GM21367 (cell line): ENCODE results near the gene DDX10.

ENCODE experiments used
- ATAC-seq: cut with Tn5 transposase; IDR thresholded peaks from one replicate; pipeline ENCODE4 v1.9.1; 2021; ENCODE audit not compliant: unreplicated experiment

DDX10 gene

DNA sequence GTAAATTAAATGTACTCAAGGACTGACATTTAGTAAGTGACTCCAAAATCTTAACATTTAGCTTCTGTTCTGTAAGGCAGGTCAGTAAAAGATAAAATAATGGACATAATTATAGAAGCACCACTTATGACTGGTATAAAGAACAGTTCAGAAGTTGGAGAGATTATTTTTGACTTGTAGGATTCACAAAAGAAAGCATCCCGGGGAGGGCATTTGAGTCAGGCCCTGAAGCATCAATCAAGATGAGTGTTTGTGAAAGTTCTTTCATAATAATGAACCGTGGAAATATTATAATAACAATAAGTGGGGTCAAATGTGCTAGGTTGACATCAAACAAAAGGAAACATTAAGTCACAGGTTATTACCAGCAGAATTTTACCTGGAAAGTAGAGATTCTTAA, 201.9 kb downstream of the DDX10 start:
- ATAC-seq: no peak

DNA sequence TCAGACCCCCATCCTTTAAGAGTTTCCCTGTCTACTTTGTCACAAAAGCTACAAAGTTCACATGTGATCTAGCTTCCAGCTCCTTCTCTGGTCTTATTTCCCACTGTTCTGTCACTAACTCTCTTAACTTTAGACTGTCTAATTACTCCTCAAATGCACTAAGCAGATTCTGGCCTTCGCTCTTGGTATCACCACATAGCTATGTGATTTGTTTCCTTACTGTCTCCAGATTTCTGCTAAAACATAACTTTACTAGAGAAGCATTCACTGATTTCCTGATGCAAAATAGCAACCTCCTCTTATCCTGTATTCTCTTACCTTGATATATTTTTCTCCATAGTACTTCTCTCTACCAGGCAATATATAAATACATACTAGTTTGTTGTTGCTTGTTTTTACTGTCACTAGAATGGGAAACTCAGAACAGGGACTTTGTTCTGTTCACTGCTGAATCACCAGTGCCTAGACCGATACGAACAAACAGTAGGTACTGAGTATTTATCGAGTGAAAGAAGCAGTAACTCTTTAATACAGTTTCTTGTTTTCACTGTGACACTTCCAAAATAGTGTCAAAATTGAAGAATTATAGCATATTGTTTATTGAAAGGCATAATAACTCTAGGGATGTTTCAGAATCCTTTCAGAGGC, 205.6 kb downstream of the DDX10 start:
- ATAC-seq: no peak

DNA sequence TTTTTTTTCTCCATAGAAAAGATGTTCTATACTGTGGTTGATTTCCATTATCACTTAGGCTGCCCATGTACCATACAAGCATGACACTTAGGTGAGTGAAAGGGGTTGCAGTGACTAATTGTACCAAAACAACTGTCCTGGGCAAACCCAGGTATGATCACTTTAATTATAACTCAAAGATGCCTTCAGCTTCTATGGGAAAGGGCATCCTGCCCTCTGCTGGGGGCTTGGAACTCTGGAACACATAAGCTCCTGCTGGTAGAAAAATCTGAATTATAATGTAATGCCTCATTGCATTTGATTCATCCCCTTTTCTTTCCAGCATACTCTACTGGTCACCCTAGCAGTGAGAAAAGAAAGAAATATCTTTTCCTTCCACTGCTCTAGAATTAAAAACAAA, 206.3 kb downstream of the DDX10 start:
- ATAC-seq: no peak

DNA sequence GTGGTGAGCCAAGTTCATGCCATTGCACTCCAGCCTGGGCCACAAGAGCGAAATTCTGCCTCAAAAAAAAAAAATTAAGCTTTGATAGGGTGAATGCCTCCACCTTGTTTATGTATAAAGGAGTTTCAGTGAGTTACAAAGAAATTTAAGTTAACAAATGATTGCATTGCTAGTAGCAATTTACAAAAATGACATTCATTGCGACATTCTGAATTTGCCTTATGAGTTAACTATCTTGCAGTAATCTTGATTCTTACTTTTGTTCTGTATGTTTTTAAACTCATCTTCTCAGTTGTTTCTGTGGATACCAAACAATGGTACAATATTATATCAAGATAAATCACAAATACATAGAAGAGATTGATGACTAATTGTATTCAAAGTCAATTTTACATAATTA, 207.0 kb downstream of the DDX10 start:
- no peak for ATAC-seq

DNA sequence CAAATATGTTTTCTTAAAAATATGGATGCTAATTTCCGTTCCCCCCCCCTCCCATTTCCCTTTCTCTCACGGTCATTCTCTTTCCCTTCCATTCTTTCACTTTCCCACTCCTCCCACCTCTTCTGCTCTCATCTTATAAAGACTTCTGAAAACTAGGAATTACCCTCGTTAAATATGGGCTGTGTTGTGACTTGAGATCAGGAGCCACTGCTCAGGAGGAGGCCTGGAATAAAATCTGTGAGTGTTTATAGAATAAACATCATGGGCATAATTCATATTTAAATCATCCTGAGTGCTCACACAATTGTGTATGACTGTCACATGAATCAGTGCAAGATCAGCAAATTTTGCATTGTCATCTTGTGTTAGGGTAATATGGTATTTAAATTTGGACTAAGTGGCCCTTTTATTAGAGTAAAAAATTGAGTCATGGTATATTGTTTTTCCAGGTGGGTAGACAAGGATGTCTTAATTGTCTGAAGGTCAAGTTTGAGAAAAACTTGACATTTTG, 208.0 kb downstream of the DDX10 start:
- no peak for ATAC-seq

DNA sequence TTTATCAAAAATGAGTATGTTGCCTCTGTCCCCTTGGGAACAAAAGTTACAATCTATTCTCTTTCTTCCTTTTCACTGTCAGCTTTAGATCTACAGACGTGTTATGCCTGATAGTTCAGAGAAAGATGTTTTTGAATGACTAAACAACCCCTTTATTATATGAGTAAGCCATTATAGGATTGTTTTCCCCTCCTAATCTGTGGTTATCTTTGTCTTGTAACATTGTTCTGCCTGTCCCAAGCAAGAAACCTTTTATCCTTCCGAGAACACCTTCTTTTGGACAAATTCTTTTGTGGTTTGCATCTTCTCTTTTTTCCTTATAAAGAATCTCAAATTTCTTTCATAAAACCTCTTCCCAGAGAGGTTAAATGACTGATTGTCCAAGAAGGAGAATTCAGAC, 208.4 kb downstream of the DDX10 start:
- no peak for ATAC-seq

DNA sequence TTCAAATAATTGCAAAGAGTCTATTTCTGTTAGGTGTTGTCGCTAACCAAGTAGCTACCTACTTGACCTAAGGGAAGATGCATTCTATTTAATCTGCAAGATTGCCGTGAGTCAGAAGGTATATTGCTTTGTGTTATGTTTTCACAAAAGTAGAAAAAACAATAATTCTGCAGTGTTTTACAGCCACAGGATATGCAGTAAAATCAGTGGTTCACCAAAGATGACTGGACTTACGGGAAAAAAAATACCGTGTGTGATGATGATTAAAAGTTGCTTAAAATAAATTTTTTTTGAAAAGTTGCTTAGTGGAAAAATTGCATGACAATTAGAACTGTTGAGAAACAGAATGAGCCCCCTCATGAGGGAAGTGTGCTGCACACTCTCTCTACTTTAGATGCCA, 209.1 kb downstream of the DDX10 start:
- ATAC-seq: no peak

DNA sequence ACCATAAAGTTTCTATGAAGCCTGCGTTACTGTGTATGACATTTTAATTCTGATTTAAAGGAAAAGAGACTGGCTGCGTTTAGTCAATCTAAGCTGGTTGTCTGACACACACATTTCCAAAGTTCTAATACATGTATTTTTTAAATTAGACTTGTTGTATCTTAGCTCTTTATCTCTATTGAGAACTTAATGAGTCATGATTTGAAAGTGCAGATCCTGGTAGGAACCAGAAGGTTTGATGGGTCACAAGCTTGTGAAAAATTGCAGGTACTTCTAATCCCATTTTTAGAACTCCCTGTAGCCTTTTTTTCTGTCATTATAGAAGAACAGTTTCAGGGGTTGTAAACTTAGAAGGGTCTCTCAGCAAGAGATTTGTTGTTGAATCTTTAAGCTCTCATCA, 210.3 kb downstream of the DDX10 start:
- ATAC-seq: no peak

DNA sequence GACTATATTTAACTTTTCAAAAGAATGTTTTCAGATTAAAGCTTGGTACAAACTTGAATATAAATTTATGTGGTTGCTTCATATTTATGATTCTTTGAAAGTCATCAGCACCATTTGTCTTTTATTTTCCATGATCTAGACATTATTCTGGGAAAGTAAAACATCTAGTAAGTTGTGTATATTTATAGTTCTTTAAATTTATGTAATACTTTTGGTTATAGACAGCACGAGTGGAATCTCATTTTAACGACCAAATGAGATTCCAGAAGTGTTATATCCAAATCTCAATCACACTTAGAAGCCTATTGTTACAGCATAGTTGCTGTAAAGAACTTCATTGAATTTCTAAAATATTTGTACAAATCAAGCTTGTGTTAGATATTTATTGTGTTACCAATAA, 212.3 kb downstream of the DDX10 start:
- ATAC-seq: no peak

DNA sequence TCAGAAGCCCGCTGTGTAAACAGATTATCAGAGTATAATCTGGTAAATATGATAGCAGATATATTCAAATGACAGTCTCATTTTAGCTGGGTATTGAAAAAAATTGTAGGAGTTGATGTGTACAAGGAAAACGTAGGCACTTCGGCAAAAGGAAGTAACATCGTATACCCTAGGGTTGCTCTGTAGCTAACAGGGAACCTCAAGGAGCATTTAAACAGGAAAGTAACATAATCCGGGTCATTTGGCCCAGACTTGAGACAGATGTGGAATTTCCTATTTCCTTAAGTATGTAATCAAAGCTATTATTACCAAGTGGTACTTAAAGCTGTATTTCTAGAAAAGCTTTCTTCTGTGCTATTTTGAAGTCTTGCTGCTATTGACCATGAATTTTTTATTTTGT, 215.6 kb downstream of the DDX10 start:
- ATAC-seq: no peak

DNA sequence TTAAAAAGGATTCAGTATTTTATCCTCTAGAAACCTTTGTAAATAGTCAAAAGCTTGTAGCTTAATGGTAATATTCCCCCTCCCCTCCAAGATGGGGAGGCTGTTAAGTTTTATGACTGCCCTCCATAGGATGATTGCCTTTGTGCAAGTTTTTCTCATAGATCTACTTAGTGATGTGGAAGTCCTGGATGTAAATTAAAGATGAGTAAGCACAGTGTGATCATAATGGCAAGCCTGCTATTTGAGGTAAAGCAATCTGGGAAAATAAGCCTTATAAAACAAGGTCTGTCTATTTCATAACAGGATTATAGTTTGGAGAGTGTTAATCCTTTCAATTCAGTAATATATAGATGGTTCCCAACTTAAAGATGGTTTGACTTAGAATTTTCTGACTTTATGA, 216.3 kb downstream of the DDX10 start:
- ATAC-seq: no peak

DNA sequence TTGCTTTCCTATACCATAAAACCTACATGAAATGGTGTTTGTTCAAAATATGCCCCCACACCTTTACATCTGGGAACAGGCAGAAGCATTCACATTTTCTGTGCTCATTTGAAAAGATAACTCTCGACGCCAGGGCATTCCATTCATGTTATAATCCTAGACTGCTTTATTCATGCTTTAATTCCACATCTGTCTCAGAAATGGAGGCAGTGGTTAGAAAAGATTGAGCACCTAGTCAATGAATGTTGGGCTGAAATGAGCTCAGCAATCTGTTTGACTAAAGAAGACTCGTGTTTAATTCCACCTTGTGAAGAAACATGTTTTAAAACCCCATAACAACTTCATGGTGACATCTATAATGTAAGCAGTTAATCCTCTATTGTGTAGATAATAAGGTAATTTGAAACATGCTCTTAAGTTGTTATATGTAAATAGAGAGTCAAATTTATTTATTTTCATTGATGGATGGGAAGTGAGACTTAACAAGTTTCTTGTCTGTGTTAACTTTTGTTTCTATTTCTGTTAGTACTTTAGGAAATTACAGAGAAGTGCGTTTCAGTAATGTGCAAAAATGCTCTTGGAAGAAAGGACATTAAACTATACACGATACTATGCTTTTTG, 217.5 kb downstream of the DDX10 start:
- ATAC-seq: no peak

DNA sequence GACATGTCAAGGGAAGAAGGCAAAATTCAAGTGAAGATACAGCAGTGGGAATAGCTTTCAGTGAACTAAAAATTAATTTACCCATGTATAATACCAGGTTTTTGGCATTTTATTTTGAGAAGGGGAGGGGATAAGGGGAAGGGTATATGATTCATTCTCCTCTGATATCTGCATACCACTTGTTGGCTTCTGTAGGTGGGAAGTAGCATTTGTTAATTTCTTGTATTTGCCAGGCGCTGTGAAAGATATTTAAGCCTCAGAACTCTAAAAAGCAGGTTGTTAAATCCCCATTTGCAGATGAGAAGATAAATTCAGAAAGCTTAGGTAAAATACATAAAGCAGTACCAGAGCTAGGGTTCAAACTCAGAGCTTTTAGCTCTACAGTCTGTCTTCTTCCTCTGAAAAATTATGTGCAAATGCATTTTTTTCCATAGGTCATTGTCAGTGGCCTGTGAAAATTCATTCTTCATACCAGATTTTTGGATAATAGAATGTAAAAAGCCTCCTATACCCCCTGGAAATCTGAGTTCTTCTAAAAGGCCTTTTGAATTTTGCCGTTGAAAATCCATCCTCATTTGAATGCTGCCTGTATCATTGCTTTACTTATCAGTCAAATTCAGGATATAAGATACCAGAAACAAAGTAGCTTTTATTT, 221.3 kb downstream of the DDX10 start:
- no peak for ATAC-seq

DNA sequence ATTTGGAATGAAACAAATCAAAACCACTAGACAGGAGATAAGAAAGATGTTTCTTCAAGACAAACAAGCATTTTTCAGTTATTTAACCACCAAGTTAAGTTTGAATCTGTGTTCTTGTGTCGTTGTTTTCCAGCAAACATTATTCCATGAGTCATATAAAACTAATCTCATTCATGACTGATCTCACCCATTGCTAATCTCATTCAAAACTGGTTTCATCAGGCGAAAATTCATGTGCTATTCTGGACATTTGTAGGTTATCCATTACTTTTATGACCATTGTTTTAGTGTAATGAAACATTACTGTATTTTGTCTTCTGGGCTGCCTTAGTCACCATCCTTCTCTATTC, 221.8 kb downstream of the DDX10 start:
- no peak for ATAC-seq

DNA sequence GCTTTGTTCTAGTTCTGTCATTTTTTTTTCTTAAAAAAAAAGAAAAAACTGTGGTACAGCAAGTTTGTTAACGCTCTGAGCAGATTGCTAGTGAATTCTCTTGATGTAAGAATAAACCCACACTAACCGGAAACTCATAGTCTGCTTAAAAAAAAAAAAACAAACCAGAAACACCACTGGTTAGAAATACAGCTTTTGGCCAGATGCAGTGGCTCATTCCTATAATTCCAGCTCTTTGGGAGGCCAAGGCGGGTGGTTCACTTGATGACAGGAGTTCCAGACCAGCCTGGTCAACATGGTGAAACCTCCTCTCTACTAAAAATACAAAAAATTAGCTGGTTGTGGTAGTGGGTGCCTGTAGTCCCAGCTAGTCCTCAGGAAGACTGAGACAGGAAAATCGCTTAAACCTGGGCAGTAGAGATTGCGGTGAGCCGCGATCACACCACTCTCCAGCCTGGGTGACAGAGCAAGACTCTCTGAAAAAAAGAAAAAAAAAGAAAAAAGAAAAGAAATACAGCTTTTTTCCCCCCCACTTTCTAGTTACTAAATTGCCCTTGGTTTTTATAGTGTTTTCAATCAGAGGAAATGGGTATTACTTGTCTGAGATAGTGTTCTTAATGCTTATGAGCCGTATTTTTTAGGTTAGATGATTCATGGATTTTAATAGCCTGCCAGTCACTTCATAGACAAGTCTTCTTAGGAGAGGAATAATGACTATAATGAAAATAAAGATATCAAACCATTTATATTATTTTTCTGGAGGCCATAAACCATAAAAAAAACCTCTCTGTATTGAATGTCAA, 222.8 kb downstream of the DDX10 start:
- no peak for ATAC-seq

DNA sequence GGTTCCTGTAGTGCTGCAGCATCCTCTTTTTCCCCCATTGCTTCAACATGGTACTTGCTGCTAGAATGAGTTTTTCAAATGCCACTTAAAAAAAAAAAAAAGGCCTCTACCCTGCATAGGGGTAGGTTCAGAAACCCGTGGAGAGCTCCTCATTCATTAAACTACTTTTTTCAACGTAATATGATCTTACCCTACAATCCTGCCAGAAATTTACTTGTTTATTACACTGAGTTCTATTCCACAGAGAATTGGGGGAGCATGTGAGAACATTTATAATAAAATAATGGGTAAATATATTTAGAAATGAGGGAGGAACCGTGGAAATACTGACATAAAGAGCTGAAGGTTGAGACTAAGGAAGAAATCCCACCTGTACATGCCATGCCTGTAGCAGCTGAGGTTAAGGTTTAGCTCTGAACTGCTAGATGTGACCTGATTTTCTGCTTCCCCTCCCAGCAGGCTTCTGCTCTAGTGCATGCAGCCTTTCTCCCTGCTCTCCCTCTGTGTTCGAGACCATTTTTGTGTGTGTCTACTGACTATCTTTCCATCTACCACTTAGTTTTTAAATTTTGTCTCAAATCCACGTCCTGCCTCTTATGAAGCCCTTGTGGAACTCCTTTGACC, 225.7 kb downstream of the DDX10 start:
- ATAC-seq: no peak

DNA sequence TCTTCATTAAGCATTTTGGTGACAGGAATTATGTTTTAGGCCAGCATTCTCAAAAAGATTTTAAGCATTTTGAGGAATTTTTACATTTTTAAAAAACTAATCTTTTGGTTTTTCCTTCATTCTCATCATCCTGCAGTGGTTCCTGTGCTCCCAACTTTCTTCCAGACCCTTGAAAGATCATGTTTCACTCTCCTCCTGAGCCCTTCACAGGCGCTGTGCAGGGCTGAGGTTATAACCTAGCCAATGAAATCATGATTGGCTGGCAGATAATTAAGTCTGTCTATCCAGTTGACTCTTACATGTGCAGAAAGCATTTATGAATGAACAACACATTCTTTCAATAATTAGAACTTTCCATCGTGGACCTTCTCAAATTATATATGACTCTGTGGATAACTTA, 226.3 kb downstream of the DDX10 start:
- ATAC-seq: no peak

DNA sequence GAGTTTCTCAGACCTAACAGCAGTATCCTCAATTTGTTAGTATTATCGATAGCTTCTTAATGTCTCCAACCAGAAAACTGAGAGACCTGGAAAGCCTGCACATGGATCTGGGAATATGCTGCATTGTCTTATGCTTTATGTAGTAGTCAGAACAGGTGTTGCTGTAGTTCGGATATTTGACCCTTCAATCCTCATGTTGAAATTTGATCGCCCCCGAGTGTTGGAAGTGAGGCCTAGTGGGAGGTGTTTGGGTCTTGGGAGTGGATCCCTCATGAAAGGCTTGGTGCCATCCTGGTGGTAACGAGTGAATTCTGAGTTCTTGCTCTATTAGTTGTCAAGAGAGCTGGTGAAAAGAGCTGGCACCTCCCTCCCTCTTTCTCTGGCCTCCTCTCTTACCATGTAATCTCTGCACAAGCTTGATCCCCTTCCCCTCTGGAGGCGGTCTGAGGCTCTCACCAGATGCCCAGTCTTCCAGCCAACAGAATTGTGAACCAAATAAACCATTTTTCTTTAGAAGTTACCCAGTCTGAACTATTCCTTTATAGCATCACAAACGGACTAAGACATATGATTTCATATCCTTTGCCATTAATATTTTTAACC, 227.1 kb downstream of the DDX10 start:
- ATAC-seq: no peak

DNA sequence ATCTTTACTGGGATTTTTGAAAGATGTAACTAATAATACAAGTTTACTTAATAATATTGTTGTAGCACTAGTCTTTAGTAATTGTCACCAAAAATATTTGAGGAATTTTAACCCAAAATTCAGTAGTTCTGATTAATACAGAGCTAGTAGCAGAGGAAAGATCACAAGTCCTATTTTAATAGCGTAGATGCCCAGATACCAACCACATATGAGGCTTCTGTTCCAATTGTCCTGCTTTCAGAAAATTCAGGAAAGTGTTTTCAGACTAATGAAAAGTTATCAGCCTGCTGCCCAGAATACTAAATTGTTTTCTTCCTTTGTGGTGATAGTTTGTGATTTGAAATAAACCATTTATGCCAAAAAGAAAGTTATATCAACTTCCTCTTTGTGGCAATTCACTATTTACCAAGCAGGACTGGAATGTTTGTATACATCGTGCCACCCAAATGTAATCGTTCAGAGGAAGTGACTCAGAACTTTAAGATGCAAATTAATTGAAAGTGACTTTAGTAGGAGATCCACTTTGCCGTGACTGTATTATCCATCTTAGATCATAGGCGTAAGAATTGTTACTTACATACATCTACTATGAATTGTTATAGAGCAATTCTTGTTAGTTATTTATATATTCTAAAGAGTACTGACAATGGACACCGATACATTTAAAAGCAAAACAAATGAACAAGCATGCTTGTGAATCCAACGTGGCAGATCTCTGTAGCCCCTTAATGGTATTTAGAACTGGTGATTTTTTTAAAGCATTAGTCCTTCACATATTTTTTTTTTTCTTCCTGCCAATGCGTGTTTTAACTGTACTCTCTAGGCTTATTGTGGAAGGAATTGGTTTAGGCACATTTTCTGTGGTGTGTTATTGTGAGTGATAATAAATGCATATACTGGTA, 231.0 kb downstream of the DDX10 start:
- ATAC-seq: peak; percentile 95

DNA sequence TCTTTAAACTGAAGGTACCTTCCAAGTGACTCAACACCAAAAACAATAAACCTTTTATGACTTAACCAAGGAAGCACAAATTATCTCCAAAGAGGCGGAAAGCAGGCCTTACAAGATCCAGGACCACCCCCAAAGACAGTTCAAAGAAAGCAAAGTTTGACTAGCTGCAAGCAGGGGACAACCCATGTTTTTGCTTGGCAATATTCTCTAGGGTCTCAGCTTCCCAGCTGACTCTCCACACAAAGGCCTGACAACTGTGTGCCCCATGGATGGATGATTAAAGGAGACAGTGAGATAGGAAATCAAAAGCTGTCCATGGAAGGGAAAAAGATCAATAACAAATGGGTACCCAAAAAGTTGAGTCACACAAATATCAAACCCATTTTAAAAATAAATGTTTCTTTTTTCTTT, 232.2 kb downstream of the DDX10 start:
- ATAC-seq: no peak
